Mesenchymal stem cell (in vitro differentiated cells and primary cell): Measurements from ENCODE around the gene RPL14.

ENCODE experiments used
- DNase-seq: peaks from one replicate; pipeline ENCODE4 v3.0.0-alpha.2; 2013
- H2AFZ ChIP-seq: one replicate; pipeline ENCODE4 v1.6.1; 2013; ENCODE audit warnings: low read depth, mild to moderate bottlenecking, control low read depth, inconsistent platforms, low read length, moderate library complexity
- H2AK5ac ChIP-seq: 2 replicates; pipeline ENCODE4 v1.6.1; 2013; ENCODE audit warnings: low read length, moderate library complexity, mild to moderate bottlenecking, inconsistent platforms; ENCODE audit not compliant: severe bottlenecking
- H2BK120ac ChIP-seq: one replicate; pipeline ENCODE4 v1.6.1; 2013; ENCODE audit warnings: low read depth, mild to moderate bottlenecking, inconsistent platforms, low read length, moderate library complexity
- H2BK12ac ChIP-seq, 2 experiments: one replicate each; pipeline ENCODE4 v1.6.1; 2013; ENCODE audit warnings: inconsistent platforms in 2 of 2, low read length in 2 of 2, mild to moderate bottlenecking in 2 of 2, moderate library complexity in 2 of 2, control low read depth in 1 of 2
- H2BK15ac ChIP-seq: one replicate; pipeline ENCODE4 v1.6.1; 2013; ENCODE audit warnings: mild to moderate bottlenecking, low read depth, inconsistent platforms; ENCODE audit not compliant: poor library complexity, severe bottlenecking
- H2BK5ac ChIP-seq: 2 replicates; pipeline ENCODE4 v1.6.1; 2013; ENCODE audit warnings: low read depth, mild to moderate bottlenecking, low read length, control low read depth, inconsistent platforms; ENCODE audit not compliant: poor library complexity, severe bottlenecking
- H3K14ac ChIP-seq, 2 experiments: one replicate each; pipeline ENCODE4 v1.6.1; 2013; ENCODE audit warnings: inconsistent platforms in 2 of 2, low read length in 2 of 2, control low read depth in 1 of 2, mild to moderate bottlenecking in 1 of 2, moderate library complexity in 1 of 2
- H3K18ac ChIP-seq, 2 experiments: one replicate each; pipeline ENCODE4 v1.6.1; 2013; ENCODE audit warnings: inconsistent platforms in 2 of 2, low read length in 2 of 2, control low read depth in 1 of 2, low read depth in 1 of 2, mild to moderate bottlenecking in 1 of 2
- H3K23ac ChIP-seq, 2 experiments: one replicate each; pipeline ENCODE4 v1.6.1; 2013; ENCODE audit warnings: inconsistent platforms in 2 of 2, low read length in 2 of 2, mild to moderate bottlenecking in 2 of 2, moderate library complexity in 2 of 2, control low read depth in 1 of 2
- H3K27ac ChIP-seq: 2 replicates; pipeline ENCODE4 v1.5.1; 2013; ENCODE audit warnings: mild to moderate bottlenecking, moderate library complexity, low read length, control low read depth, inconsistent platforms; ENCODE audit not compliant: poor library complexity, severe bottlenecking
- H3K27me3 ChIP-seq, 2 experiments: 2 replicates each; pipeline versions ENCODE4 v1.6.1 to v1.7.0; 2013; ENCODE audit warnings: low read length in 2 of 2, mild to moderate bottlenecking in 2 of 2, moderate library complexity in 2 of 2, control low read depth in 1 of 2, inconsistent platforms in 1 of 2; ENCODE audit not compliant: control insufficient read depth in 1 of 2, insufficient read depth in 1 of 2
- H3K36me3 ChIP-seq, 2 experiments: 2 replicates each; pipeline versions ENCODE4 v1.6.1 to v1.7.0; 2013; ENCODE audit warnings: low read length in 2 of 2, control low read depth in 1 of 2, inconsistent platforms in 1 of 2, low read depth in 1 of 2, mild to moderate bottlenecking in 1 of 2; ENCODE audit not compliant: insufficient read depth in 2 of 2, control insufficient read depth in 1 of 2
- H3K4ac ChIP-seq, 2 experiments: one replicate each; pipeline ENCODE4 v1.6.1; 2013; ENCODE audit warnings: inconsistent platforms in 2 of 2, low read length in 2 of 2, mild to moderate bottlenecking in 2 of 2, moderate library complexity in 2 of 2, control low read depth in 1 of 2, low read depth in 1 of 2
- H3K4me1 ChIP-seq: 2 replicates; pipeline ENCODE4 v1.6.1; 2013; ENCODE audit warnings: low read depth, low read length, control low read depth; ENCODE audit not compliant: control insufficient read depth, insufficient read depth
- H3K4me2 ChIP-seq: 2 replicates; pipeline ENCODE4 v1.6.1; 2013; ENCODE audit warnings: low read length, mild to moderate bottlenecking, inconsistent platforms; ENCODE audit not compliant: poor library complexity, severe bottlenecking
- H3K4me3 ChIP-seq, 2 experiments: 2 replicates each; pipeline versions ENCODE4 v1.5.1 to v1.7.0; 2013; ENCODE audit warnings: low read length in 2 of 2, mild to moderate bottlenecking in 2 of 2, control low read depth in 1 of 2, low read depth in 1 of 2; ENCODE audit not compliant: insufficient read depth in 1 of 2
- H3K79me1 ChIP-seq: replicated peaks from 2 replicates; pipeline ENCODE4 v1.6.1; 2013; ENCODE audit warnings: mild to moderate bottlenecking, control low read depth, low read length, inconsistent platforms; ENCODE audit not compliant: poor library complexity, severe bottlenecking
- H3K9ac ChIP-seq: 2 replicates; pipeline ENCODE4 v1.7.0; 2013; ENCODE audit warnings: mild to moderate bottlenecking, low read length, moderate library complexity
- H3K9me3 ChIP-seq: 2 replicates; pipeline ENCODE4 v1.7.0; 2013; ENCODE audit warnings: mild to moderate bottlenecking, low read length; ENCODE audit not compliant: control insufficient read depth
- H4K8ac ChIP-seq: one replicate; pipeline ENCODE4 v1.6.1; 2013; ENCODE audit warnings: inconsistent platforms, mild to moderate bottlenecking, low read length, moderate library complexity
- H4K91ac ChIP-seq: one replicate; pipeline ENCODE4 v1.6.1; 2013; ENCODE audit warnings: mild to moderate bottlenecking, low read length, inconsistent platforms
- WGBS: methylation state at CpG from one replicate; pipeline ENCODE4 v1.1.7; 2013; ENCODE audit warnings: mixed read lengths; 5-methylcytosine and 5-hydroxymethylcytosine counted together

The RPL14 gene

GRCh38 chr3:40465111-40465407 lies 7.9 kb downstream of the RPL14 start:
- no peak overlapping the region for H2BK12ac ChIP-seq
- DNase-seq = no peak
- H3K9ac ChIP-seq = peak overlapping the region; percentile 4
- H3K4me2 ChIP-seq = no peak overlapping the region
- H4K8ac ChIP-seq = no peak overlapping the region
- H2AK5ac ChIP-seq = no peak overlapping the region
- peaks cover under 1% of the 10 kb centered on the region for H3K4me1 ChIP-seq
- no peaks in the 10 kb centered on the region for H3K9me3 ChIP-seq
- no peak overlapping the region for H2BK120ac ChIP-seq
- no peak overlapping the region for H3K14ac ChIP-seq
- WGBS = 83% methylated on average over 4 of the region's 4 CpGs
- H3K27ac ChIP-seq = no peak overlapping the region
- peaks cover 25 to 70% of the 10 kb centered on the region in 2 experiments for H3K36me3 ChIP-seq
- no peaks in the 10 kb centered on the region for H3K27me3 ChIP-seq
- no peak overlapping the region for H3K23ac ChIP-seq
- H3K18ac ChIP-seq = no peak overlapping the region
- H2BK5ac ChIP-seq = no peak overlapping the region
- no peak overlapping the region for H2AFZ ChIP-seq
- H3K4ac ChIP-seq = no peak overlapping the region
- H3K79me1 ChIP-seq = peaks cover 7% of the 10 kb centered on the region
- H4K91ac ChIP-seq = no peak overlapping the region
- no peak overlapping the region for H3K4me3 ChIP-seq
- H2BK15ac ChIP-seq = no peak overlapping the region

GRCh38 chr3:40465456-40465855 lies 8.3 kb downstream of the RPL14 start:
- Histone ChIP-seq H3K9me3 (no peaks in the 10 kb centered on the region), H3K27me3 (no peaks in the 10 kb centered on the region), H4K91ac (no peak overlapping the region), H2AFZ (no peak overlapping the region), H3K18ac (no peak overlapping the region), H2BK120ac (no peak overlapping the region), H3K27ac (no peak overlapping the region), H2BK5ac (no peak overlapping the region), H4K8ac (no peak overlapping the region), H3K36me3 (peaks cover 21 to 66% of the 10 kb centered on the region in 2 experiments), H3K79me1 (peaks cover 3% of the 10 kb centered on the region), H2BK15ac (no peak overlapping the region), H3K9ac (peak overlapping the region; percentile 4), H3K4me1 (no peaks in the 10 kb centered on the region), H2BK12ac (no peak overlapping the region), H3K4ac (no peak overlapping the region), H3K4me2 (no peak overlapping the region), H3K4me3 (no peak overlapping the region), H3K23ac (no peak overlapping the region), H3K14ac (no peak overlapping the region), H2AK5ac (no peak overlapping the region)
- DNase-seq = no peak
- 98% methylated on average over 2 of the region's 2 CpGs for WGBS

GRCh38 chr3:40468018-40468417 lies 10.9 kb downstream of the RPL14 start:
- H2AFZ ChIP-seq = no peak overlapping the region
- no peak overlapping the region for H3K18ac ChIP-seq
- no peak overlapping the region for H3K27ac ChIP-seq
- H2BK5ac ChIP-seq = no peak overlapping the region
- H3K79me1 ChIP-seq = no peaks in the 10 kb centered on the region
- no peak overlapping the region for H3K23ac ChIP-seq
- no peaks in the 10 kb centered on the region for H3K9me3 ChIP-seq
- no peak overlapping the region for H3K4me2 ChIP-seq
- no peaks in the 10 kb centered on the region for H3K4me1 ChIP-seq
- peaks cover 10 to 43% of the 10 kb centered on the region in 2 experiments for H3K36me3 ChIP-seq
- H4K8ac ChIP-seq = no peak overlapping the region
- H3K27me3 ChIP-seq = no peaks in the 10 kb centered on the region
- no peak overlapping the region for H3K4ac ChIP-seq
- no peak overlapping the region for H3K4me3 ChIP-seq
- no peak overlapping the region for H3K9ac ChIP-seq
- no peak overlapping the region for H3K14ac ChIP-seq
- no peak overlapping the region for H4K91ac ChIP-seq
- H2BK15ac ChIP-seq = no peak overlapping the region
- no peak overlapping the region for H2BK120ac ChIP-seq
- no peak for DNase-seq
- no peak overlapping the region for H2BK12ac ChIP-seq
- 91% methylated on average over 4 of the region's 4 CpGs for WGBS
- no peak overlapping the region for H2AK5ac ChIP-seq

GRCh38 chr3:40470701-40471100 lies 13.6 kb downstream of the RPL14 start:
- Histone ChIP-seq H3K9me3 (no peaks in the 10 kb centered on the region), H2BK120ac (no peak overlapping the region), H2AFZ (no peak overlapping the region), H2BK5ac (no peak overlapping the region), H3K79me1 (no peaks in the 10 kb centered on the region), H2BK15ac (no peak overlapping the region), H2AK5ac (no peak overlapping the region), H3K23ac (no peak overlapping the region), H3K4me2 (no peak overlapping the region), H3K27me3 (no peaks in the 10 kb centered on the region), H3K4me3 (no peak overlapping the region), H4K91ac (no peak overlapping the region), H3K4me1 (no peaks in the 10 kb centered on the region), H3K4ac (no peak overlapping the region), H4K8ac (no peak overlapping the region), H3K9ac (no peak overlapping the region), H3K36me3 (peaks cover 3 to 16% of the 10 kb centered on the region in 2 experiments), H3K18ac (no peak overlapping the region), H3K27ac (no peak overlapping the region), H3K14ac (no peak overlapping the region), H2BK12ac (no peak overlapping the region)
- WGBS = 100% methylated on average over 1 of the region's 4 CpGs
- DNase-seq = no peak
